BLaER1 (cell line): ENCODE measurements around the gene NAT16.
A peak's percentile ranks its signal among the peaks of the same experiment; 100 is the strongest.
"Not testable (repeated sequence)": the region's sequence is repeated elsewhere in the genome, so short reads cannot be mapped to it uniquely, and the experiment has no call there.

Source experiments
- H3K27ac ChIP-seq: shearing (Covaris generic); formaldehyde crosslinking; 2 replicates; pipeline ENCODE4 v1.8.1; 2022
- H3K27me3 ChIP-seq: shearing (Covaris generic); formaldehyde crosslinking; 2 replicates; pipeline ENCODE4 v1.8.1; 2022
- H3K36me3 ChIP-seq: shearing (Covaris generic); formaldehyde crosslinking; 2 replicates; pipeline ENCODE4 v1.8.1; 2022
- H3K4me1 ChIP-seq: shearing (Covaris generic); formaldehyde crosslinking; 2 replicates; pipeline ENCODE4 v1.8.1; 2022
- H3K4me2 ChIP-seq: shearing (Covaris generic); formaldehyde crosslinking; 2 replicates; pipeline ENCODE4 v1.8.1; 2022
- H3K4me3 ChIP-seq: shearing (Covaris generic); formaldehyde crosslinking; 2 replicates; pipeline ENCODE4 v1.8.1; 2022
- H3K9ac ChIP-seq: shearing (Covaris generic); formaldehyde crosslinking; 2 replicates; pipeline ENCODE4 v1.8.1; 2022
- H3K9me3 ChIP-seq: shearing (Covaris generic); formaldehyde crosslinking; 2 replicates; pipeline ENCODE4 v1.8.1; 2022
- H4K20me1 ChIP-seq: shearing (Covaris generic); formaldehyde crosslinking; 2 replicates; pipeline ENCODE4 v1.8.1; 2022
- Cebpa-rat ChIP-seq: shearing (Covaris generic); IDR thresholded peaks from 2 replicates; pipeline ENCODE4 v1.8.1; 2022

The NAT16 gene

DNA sequence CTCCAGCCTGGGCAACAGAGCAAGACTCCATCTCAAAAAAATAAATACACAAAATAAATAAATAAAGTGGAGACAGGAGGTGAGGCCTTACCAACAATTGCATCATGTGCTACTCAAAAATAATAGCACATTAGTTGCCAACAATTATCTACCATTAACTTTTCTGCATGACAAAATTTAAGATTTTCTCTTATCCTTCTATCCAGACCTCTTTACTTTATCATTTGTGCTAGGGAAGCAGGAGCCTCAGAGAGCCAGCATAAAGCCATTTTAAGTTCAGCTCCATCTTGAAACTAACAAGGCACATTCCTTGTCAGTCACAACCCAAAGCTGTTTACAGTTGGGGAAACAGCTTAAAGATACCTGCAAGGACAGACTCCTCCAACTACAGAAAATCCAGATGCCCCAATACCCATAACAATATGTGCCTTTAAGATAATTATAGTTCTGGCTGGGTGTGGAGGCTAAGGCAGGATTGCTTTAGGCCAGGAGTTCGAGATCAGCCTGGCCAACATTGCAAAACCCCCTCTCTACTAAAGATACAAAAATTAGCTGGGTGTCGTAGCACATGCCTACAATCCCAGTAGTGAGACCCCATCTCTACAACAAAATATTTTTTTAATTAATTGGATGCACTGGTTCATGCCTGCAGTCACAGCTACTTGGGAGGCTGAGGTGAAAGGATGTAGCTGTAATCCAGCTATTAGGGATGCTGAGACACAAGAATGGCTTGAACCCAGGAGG lies 28.0 kb downstream of the NAT16 start:
- no peaks in the 10 kb centered on the region for H3K9me3 ChIP-seq
- no peaks in the 10 kb centered on the region for H3K27me3 ChIP-seq
- no peak overlapping the region for H3K9ac ChIP-seq
- H3K27ac ChIP-seq: no peak overlapping the region
- H3K36me3 ChIP-seq: peaks cover 7% of the 10 kb centered on the region
- no peak for TF ChIP-seq Cebpa-rat
- H3K4me3 ChIP-seq: no peak overlapping the region
- peaks cover 31% of the 10 kb centered on the region for H3K4me1 ChIP-seq
- H4K20me1 ChIP-seq: no peaks in the 10 kb centered on the region
- H3K4me2 ChIP-seq: no peak overlapping the region

DNA sequence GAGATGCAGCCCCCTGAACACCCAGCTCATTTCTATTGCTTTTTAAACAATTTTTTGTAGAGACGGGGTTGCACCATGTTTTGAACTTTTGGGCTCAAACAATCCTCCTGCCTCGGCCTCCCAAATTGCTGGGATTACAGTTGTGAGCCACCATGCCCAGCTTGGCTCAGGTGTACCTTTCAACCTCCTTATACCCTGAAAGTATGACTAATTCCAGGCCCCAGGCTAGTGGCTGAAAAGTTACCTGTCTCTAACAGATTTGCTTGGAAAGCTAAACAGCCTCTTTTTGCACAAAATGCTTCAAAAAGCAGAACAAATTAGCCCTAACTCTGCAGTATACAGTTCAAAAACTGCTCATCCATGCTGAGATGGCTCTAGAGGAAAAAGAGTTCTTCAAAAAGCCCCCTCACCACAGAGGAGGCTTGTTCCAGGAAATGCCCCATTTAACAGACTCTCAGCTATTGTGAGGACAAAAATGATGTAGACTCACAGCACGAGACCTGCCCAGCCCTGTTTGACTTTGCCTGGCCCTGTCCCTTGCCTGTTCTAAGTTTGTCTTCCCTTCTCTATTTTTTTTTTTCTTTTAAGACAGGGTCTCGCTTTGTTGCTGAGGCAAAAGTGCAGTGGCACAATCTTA lies 39.2 kb downstream of the NAT16 start:
- no peak overlapping the region for H3K4me3 ChIP-seq
- H3K36me3 ChIP-seq: no peaks in the 10 kb centered on the region
- 0 out of 2 replicates have a peak overlapping the region, but pooled peaks have one; percentile 1 for H3K9ac ChIP-seq
- peaks cover 77% of the 10 kb centered on the region for H3K4me1 ChIP-seq
- H3K27me3 ChIP-seq: no peaks in the 10 kb centered on the region
- no peaks in the 10 kb centered on the region for H3K9me3 ChIP-seq
- H3K4me2 ChIP-seq: peak overlapping the region; percentile 67
- peak overlapping the region; percentile 21; the same call in 1 of the 2 replicates for H3K27ac ChIP-seq
- TF ChIP-seq Cebpa-rat: no peak
- no peaks in the 10 kb centered on the region for H4K20me1 ChIP-seq

DNA sequence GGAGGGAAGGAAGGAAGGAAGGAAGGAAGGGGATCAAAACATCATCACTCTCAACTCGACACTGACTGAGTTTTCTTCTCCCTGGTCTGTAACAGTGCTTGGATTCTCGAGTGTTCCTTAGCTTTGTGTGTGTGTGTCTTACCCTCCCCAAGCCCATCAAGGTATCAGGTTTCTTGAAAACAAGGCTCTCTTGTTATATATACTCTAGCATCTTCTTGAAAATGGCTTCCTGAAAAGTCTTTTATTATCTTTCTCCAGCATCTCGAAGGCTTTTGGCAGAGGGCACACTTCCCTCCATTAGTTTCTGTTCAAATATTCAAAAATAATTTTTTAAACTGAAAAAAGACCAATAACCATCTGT lies 39.8 kb downstream of the NAT16 start:
- H3K4me1 ChIP-seq: peaks cover 79% of the 10 kb centered on the region
- no peaks in the 10 kb centered on the region for H3K9me3 ChIP-seq
- no peak for TF ChIP-seq Cebpa-rat
- peak overlapping the region; percentile 67 for H3K4me2 ChIP-seq
- no peaks in the 10 kb centered on the region for H3K27me3 ChIP-seq
- peak overlapping the region; percentile 21; the same call in 1 of the 2 replicates for H3K27ac ChIP-seq
- H3K36me3 ChIP-seq: no peaks in the 10 kb centered on the region
- 0 out of 2 replicates have a peak overlapping the region, but pooled peaks have one; percentile 1 for H3K9ac ChIP-seq
- H4K20me1 ChIP-seq: no peaks in the 10 kb centered on the region
- H3K4me3 ChIP-seq: no peak overlapping the region

DNA sequence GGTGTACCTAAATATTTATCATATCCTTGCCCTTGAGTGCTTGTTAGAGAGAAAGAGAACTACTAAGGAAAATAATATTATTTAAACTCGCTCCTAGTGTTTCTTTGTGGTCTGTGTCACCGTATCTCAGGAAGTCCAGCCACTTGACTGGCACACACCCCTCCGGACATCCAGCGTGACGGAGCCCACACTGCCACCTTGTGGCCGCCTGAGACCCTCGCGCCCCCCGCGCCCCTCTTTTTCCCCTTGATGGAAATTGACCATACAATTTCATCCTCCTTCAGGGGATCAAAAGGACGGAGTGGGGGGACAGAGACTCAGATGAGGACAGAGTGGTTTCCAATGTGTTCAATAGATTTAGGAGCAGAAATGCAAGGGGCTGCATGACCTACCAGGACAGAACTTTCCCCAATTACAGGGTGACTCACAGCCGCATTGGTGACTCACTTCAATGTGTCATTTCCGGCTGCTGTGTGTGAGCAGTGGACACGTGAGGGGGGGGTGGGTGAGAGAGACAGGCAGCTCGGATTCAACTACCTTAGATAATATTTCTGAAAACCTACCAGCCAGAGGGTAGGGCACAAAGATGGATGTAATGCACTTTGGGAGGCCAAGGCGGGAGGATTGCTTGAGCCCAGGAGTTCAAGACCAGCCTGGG lies 41.8 kb downstream of the NAT16 start:
- no peak overlapping the region for H3K4me3 ChIP-seq
- H3K27ac ChIP-seq: no peak overlapping the region
- peaks cover 68% of the 10 kb centered on the region for H3K4me1 ChIP-seq
- H3K36me3 ChIP-seq: no peaks in the 10 kb centered on the region
- peaks cover 4% of the 10 kb centered on the region; the same call in 1 of the 2 replicates for H3K27me3 ChIP-seq
- TF ChIP-seq Cebpa-rat: no peak
- H4K20me1 ChIP-seq: no peaks in the 10 kb centered on the region
- H3K4me2 ChIP-seq: peak overlapping the region; percentile 65
- H3K9me3 ChIP-seq: no peaks in the 10 kb centered on the region
- no peak overlapping the region for H3K9ac ChIP-seq

- Histone ChIP-seq H3K9ac (no peak overlapping the region), H4K20me1 (no peaks in the 10 kb centered on the region), H3K4me2 (peak overlapping the region; percentile 65), H3K27ac (no peak overlapping the region), H3K36me3 (no peaks in the 10 kb centered on the region), H3K9me3 (no peaks in the 10 kb centered on the region), H3K27me3 (peaks cover 4% of the 10 kb centered on the region; the same call in 1 of the 2 replicates), H3K4me3 (no peak overlapping the region), H3K4me1 (peaks cover 62% of the 10 kb centered on the region)
- TF ChIP-seq Cebpa-rat: no peak
Observed at GRCh38 chr7:101137651-101138212, 42.4 kb downstream of the NAT16 start.

DNA sequence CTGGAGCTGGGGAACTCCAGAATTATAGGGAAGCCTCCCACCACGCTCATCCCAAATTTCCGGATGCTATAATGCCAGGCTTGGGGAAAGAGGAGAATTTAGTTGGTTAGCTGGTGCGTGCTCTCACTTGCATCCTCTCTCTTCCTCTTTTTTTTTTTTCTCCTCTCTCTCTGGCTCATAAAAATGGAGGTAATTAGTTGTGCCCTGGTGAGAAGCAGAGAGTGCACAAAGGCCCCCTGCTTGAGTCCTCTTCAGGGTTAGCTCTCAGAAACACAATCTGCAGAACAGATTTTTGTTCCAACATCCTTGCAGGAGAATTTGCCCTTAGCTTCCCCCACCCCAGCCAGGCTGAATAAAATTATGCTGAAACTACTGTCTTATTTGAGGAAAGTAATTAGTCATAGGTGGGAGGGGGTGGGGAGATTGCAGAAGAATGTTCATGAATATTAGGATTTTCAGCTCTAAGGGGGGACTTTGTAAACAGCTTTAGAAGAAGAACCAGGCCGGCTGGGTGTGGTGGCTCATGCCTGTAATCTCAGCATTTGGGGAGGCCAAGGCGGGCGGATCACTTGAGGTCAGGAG lies 45.6 kb downstream of the NAT16 start:
- Histone ChIP-seq H4K20me1 (no peaks in the 10 kb centered on the region), H3K4me2 (peak overlapping the region; percentile 14; the same call in 1 of the 2 replicates), H3K27me3 (peaks cover 4% of the 10 kb centered on the region; the same call in 1 of the 2 replicates), H3K4me1 (peaks cover 42% of the 10 kb centered on the region), H3K27ac (no peak overlapping the region), H3K4me3 (no peak overlapping the region), H3K9ac (no peak overlapping the region), H3K9me3 (no peaks in the 10 kb centered on the region), H3K36me3 (no peaks in the 10 kb centered on the region)
- TF ChIP-seq Cebpa-rat: no peak

DNA sequence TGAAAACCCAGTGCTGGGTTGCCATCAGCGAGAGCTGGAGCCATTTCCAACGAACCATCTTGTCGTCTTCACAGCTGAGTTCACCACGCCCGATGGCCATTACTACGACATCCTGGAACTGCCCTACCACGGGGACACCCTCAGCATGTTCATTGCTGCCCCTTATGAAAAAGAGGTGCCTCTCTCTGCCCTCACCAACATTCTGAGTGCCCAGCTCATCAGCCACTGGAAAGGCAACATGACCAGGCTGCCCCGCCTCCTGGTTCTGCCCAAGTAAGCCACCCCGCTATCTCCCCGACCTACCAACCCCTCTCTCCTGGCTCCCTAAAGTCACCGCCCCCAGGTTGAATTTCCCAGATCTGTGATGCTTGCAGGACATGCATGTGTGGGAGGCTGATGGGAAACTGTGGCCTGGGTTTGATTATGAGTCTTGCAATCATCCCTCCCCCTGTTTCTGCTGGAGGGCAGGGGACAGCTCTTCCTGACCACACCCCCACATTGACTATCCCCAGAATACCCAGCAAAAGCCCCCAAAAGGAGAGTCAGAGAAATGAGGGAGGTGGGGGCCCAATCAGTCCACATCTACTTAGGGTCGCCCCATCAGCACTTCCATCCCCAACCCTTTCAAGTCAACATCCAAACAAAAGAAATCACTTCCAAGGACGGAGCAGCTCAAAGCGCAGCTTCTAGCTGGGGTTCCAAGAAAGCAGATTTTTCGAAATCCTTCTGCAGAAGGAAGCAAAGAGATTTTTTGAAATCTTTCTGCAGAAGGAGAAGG lies 46.3 kb downstream of the NAT16 start:
- H3K27ac ChIP-seq: no peak overlapping the region

GRCh38 chr7:101132626-101133600 lies 47.2 kb downstream of the NAT16 start:
- H3K27me3 ChIP-seq, H3K4me3 ChIP-seq, H3K9ac ChIP-seq, H3K4me2 ChIP-seq, H3K27ac ChIP-seq, H4K20me1 ChIP-seq, H3K36me3 ChIP-seq, H3K9me3 ChIP-seq: not testable (repeated sequence)
- H3K4me1 ChIP-seq: peaks cover 34% of the 10 kb centered on the region

More for the DNA sequence above, 46.3 kb downstream of the NAT16 start:
- Histone ChIP-seq H4K20me1 (no peaks in the 10 kb centered on the region), H3K9me3 (no peaks in the 10 kb centered on the region), H3K4me1 (peaks cover 35% of the 10 kb centered on the region), H3K9ac (no peak overlapping the region), H3K4me3 (no peak overlapping the region), H3K36me3 (no peaks in the 10 kb centered on the region), H3K27me3 (peaks cover 4% of the 10 kb centered on the region; the same call in 1 of the 2 replicates), H3K4me2 (peak overlapping the region; percentile 14; the same call in 1 of the 2 replicates)
- TF ChIP-seq Cebpa-rat: no peak
